ENCODE measurements around the gene LHX6.

Gene LHX6

DNA sequence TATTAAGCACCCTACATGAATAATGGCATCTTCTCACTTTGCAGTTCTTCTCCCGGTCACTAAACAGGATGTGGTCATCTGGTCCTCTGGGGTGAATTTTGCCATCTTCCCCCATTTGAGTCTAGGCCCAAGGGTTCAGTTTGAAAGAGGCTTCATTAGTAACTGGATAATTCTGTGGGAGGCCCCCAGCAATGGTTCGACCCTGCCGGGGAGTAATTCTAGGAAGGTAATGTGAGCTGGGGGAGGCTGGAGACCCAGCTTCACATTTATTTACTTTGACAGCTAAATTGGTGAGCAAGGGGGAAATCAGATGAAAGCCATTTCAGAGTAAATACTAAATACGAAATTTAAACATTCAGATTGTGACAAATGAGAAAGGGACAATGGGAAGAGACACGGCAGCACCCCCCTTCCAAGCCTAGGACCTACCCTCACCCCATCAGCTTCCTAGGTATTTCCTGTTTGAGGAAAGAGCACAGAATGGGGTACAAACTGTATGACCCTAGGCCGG lies 4.1 kb upstream of the LHX6 start:
- Histone ChIP-seq H3K9me2 (replicated peaks; ENCODE audit: insufficient read depth, low read length) (no peaks in the 10 kb centered on the region), H4K20me1 (ENCODE audit: insufficient read depth, low read length) (no peaks in the 10 kb centered on the region), H3K27me3 (replicated peaks; ENCODE audit: insufficient read depth, low read length) (peaks cover 18% of the 10 kb centered on the region), H3K9me3 (replicated peaks; ENCODE audit: insufficient read depth, low read length) (no peaks in the 10 kb centered on the region), H3K4me1 (ENCODE audit: low read length) (no peaks in the 10 kb centered on the region), H3K36me3 (replicated peaks; ENCODE audit: insufficient read depth, low read length) (no peaks in the 10 kb centered on the region), H3K27ac (ENCODE audit: low read length) (no peak overlapping the region), H3K4me2 (ENCODE audit: low read depth, low read length) (no peak overlapping the region), H2AFZ (ENCODE audit: low read length) (no peak overlapping the region), H3K79me2 (ENCODE audit: low read length) (no peaks in the 10 kb centered on the region), H3F3A (ENCODE audit: insufficient read depth, low read length) (no peaks in the 10 kb centered on the region), H3K4me3 (ENCODE audit: low read length) (no peak overlapping the region), H3K9ac (ENCODE audit: low read length) (no peak overlapping the region)
- TF ChIP-seq EZH2phosphoT487 (IDR thresholded peaks at IDR 0.05; ENCODE audit: low read length), result no peak
- no peak for TF ChIP-seq EZH2 (optimal IDR thresholded peaks at IDR 0.05; ENCODE audit: low read depth, low read length)
- TF ChIP-seq, protein P1, sequence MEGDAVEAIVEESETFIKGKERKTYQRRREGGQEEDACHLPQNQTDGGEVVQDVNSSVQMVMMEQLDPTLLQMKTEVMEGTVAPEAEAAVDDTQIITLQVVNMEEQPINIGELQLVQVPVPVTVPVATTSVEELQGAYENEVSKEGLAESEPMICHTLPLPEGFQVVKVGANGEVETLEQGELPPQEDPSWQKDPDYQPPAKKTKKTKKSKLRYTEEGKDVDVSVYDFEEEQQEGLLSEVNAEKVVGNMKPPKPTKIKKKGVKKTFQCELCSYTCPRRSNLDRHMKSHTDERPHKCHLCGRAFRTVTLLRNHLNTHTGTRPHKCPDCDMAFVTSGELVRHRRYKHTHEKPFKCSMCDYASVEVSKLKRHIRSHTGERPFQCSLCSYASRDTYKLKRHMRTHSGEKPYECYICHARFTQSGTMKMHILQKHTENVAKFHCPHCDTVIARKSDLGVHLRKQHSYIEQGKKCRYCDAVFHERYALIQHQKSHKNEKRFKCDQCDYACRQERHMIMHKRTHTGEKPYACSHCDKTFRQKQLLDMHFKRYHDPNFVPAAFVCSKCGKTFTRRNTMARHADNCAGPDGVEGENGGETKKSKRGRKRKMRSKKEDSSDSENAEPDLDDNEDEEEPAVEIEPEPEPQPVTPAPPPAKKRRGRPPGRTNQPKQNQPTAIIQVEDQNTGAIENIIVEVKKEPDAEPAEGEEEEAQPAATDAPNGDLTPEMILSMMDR (IDR thresholded peaks at IDR 0.05; ENCODE audit: low read length), result no peak
- no peak for DNase-seq

DNA sequence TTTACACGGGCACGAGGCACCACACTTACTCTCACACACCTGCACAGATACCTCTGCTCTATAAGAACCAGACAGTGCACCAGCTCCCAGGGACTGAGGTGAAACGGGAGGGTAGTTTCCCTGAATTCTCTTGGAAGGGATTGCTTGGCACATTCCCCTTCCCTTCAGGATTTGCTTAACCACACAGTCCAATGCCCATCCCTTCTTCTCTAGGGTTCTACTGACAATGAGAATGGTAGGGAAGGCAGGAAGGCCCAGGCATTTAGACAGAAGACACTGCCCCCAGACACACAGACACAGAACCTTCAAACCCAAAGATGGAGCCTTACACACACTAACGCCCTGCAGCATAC lies 704 bp upstream of the LHX6 start:
- DNase-seq, result no peak
- Histone ChIP-seq H3K79me2 (ENCODE audit: low read length) (no peaks in the 10 kb centered on the region), H3K4me3 (ENCODE audit: low read length) (no peak overlapping the region), H3K36me3 (replicated peaks; ENCODE audit: insufficient read depth, low read length) (no peaks in the 10 kb centered on the region), H2AFZ (ENCODE audit: low read length) (no peak overlapping the region), H3K4me1 (ENCODE audit: low read length) (no peaks in the 10 kb centered on the region), H3F3A (ENCODE audit: insufficient read depth, low read length) (no peaks in the 10 kb centered on the region), H3K27me3 (replicated peaks; ENCODE audit: insufficient read depth, low read length) (peaks cover 21% of the 10 kb centered on the region), H3K4me2 (ENCODE audit: low read depth, low read length) (no peak overlapping the region), H4K20me1 (ENCODE audit: insufficient read depth, low read length) (no peaks in the 10 kb centered on the region), H3K9me2 (replicated peaks; ENCODE audit: insufficient read depth, low read length) (no peaks in the 10 kb centered on the region), H3K9ac (ENCODE audit: low read length) (no peak overlapping the region), H3K9me3 (replicated peaks; ENCODE audit: insufficient read depth, low read length) (no peaks in the 10 kb centered on the region), H3K27ac (ENCODE audit: low read length) (no peak overlapping the region)
- TF ChIP-seq EZH2phosphoT487 (IDR thresholded peaks at IDR 0.05; ENCODE audit: low read length) (no peak), EZH2 (optimal IDR thresholded peaks at IDR 0.05; ENCODE audit: low read depth, low read length) (no peak)
- TF ChIP-seq, protein P1 (IDR thresholded peaks at IDR 0.05; ENCODE audit: low read length), result no peak

DNA sequence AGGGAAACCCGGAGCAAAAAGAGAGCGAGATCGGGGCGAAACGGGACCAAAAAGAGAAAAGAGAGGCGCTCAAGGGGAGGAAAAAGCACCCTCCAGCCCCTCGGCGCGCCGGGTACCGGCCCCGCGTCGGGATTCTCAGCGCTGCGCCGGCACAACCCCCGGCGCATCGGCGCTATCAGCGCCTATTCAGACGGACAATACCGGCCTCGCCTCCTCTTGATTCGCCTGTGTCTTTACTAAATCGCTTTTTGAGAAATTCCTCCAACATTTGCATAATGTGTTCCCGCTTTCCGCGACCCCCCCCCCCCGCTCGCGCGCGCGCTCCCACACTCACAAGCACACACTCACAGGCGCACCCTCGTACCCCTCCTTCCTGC lies 578 bp downstream of the LHX6 start:
- Histone ChIP-seq H4K20me1 (ENCODE audit: insufficient read depth, low read length) (no peaks in the 10 kb centered on the region), H2AFZ (ENCODE audit: low read length) (no peak overlapping the region), H3K9me2 (replicated peaks; ENCODE audit: insufficient read depth, low read length) (no peaks in the 10 kb centered on the region), H3K27me3 (replicated peaks; ENCODE audit: insufficient read depth, low read length) (peaks cover 21% of the 10 kb centered on the region), H3K9ac (ENCODE audit: low read length) (no peak overlapping the region), H3K4me1 (ENCODE audit: low read length) (no peaks in the 10 kb centered on the region), H3K36me3 (replicated peaks; ENCODE audit: insufficient read depth, low read length) (no peaks in the 10 kb centered on the region), H3K4me2 (ENCODE audit: low read depth, low read length) (peak overlapping the region; percentile 45; the same call in 1 of the 2 replicates), H3F3A (ENCODE audit: insufficient read depth, low read length) (no peaks in the 10 kb centered on the region), H3K9me3 (replicated peaks; ENCODE audit: insufficient read depth, low read length) (no peaks in the 10 kb centered on the region), H3K79me2 (ENCODE audit: low read length) (no peaks in the 10 kb centered on the region), H3K27ac (ENCODE audit: low read length) (no peak overlapping the region), H3K4me3 (ENCODE audit: low read length) (peak overlapping the region; percentile 12; the same call in 1 of the 2 replicates)
- TF ChIP-seq EZH2 (optimal IDR thresholded peaks at IDR 0.05; ENCODE audit: low read depth, low read length), result no peak
- no peak for TF ChIP-seq EZH2phosphoT487 (IDR thresholded peaks at IDR 0.05; ENCODE audit: low read length)
- TF ChIP-seq, protein P1 (IDR thresholded peaks at IDR 0.05; ENCODE audit: low read length), result no peak
- DNase-seq, result no peak

Measured in MM.1S (cell line).